IPS-15b (cell line): Measurements from ENCODE around the gene INSYN2A.
A peak's percentile ranks its signal among the peaks of the same experiment; 100 is the strongest.

Experiments
- H3K27me3 ChIP-seq: one replicate; pipeline ENCODE4 v1.6.1; 2013; ENCODE audit warnings: low read length; ENCODE audit not compliant: control insufficient read depth, insufficient read depth
- H3K36me3 ChIP-seq: one replicate; pipeline ENCODE4 v1.6.1; 2013; ENCODE audit warnings: low read length; ENCODE audit not compliant: control insufficient read depth, insufficient read depth
- H3K4me1 ChIP-seq: one replicate; pipeline ENCODE4 v1.6.1; 2013; ENCODE audit warnings: mild to moderate bottlenecking, low read length; ENCODE audit not compliant: control insufficient read depth, insufficient read depth
- H3K4me3 ChIP-seq: one replicate; pipeline ENCODE4 v1.5.1; 2013; ENCODE audit warnings: low read depth, low read length
- H3K9ac ChIP-seq: one replicate; pipeline ENCODE4 v1.6.1; 2013; ENCODE audit warnings: low read depth, mild to moderate bottlenecking, low read length
- H3K9me3 ChIP-seq: one replicate; pipeline ENCODE4 v1.6.1; 2013; ENCODE audit warnings: mild to moderate bottlenecking, low read length; ENCODE audit not compliant: control insufficient read depth, insufficient read depth

The INSYN2A gene

DNA sequence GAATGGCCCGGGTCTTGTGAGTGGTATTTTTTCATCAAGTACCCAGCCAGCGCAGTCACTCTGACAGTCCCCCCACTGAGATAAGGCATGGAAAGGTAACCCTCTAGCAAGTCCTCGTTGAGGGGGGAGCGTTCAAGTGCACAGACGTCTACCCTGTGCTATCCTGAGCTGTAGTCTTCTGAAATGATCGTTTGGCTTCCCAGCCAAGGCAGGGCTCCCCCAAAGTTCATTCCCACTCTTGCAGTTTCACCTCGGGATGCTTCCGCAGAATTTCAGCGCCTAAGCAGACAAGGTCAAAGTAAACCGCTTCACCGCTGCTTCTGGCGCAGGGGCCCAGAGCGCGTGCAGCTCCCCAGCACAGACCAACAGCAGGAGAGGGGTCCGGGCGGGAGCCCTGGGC lies 1.8 kb downstream of the INSYN2A start:
- peaks cover 2% of the 10 kb centered on the region for H3K4me1 ChIP-seq
- H3K9ac ChIP-seq, result no peak overlapping the region
- H3K9me3 ChIP-seq, result no peaks in the 10 kb centered on the region
- no peaks in the 10 kb centered on the region for H3K36me3 ChIP-seq
- H3K27me3 ChIP-seq, result peaks cover 33% of the 10 kb centered on the region
- peak overlapping the region; percentile 48 for H3K4me3 ChIP-seq

- no peaks in the 10 kb centered on the region for H3K36me3 ChIP-seq
- H3K9ac ChIP-seq, result no peak overlapping the region
- H3K4me1 ChIP-seq, result peaks cover 2% of the 10 kb centered on the region
- peaks cover 33% of the 10 kb centered on the region for H3K27me3 ChIP-seq
- no peaks in the 10 kb centered on the region for H3K9me3 ChIP-seq
- no peak overlapping the region for H3K4me3 ChIP-seq
Observed at GRCh38 chr10:127194111-127194510, 2.3 kb downstream of the INSYN2A start.

DNA sequence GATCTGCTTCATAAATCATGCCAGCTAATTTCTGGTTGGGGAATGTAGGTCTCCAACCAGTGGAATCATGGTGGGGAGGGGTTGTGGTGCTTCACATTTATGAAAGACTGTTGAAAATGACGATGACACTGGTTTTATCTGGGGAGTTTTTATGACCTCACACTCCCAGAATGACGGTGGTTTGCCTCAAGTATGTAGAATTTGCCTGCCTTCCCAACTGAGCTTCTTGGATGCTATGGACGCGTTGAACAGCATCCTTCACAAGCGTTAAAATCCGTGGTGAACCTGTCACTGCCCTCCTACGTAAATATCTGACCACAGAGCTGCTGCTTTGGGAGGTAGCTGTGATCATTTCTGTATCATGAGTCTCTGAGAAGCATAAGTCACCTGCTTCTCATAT lies 3.3 kb downstream of the INSYN2A start:
- H3K36me3 ChIP-seq, result no peaks in the 10 kb centered on the region
- H3K4me1 ChIP-seq, result peaks cover 2% of the 10 kb centered on the region
- no peak overlapping the region for H3K4me3 ChIP-seq

GRCh38 chr10:127190427-127190826 lies 6.0 kb downstream of the INSYN2A start:
- no peaks in the 10 kb centered on the region for H3K9me3 ChIP-seq
- peaks cover 23% of the 10 kb centered on the region for H3K27me3 ChIP-seq
- no peaks in the 10 kb centered on the region for H3K36me3 ChIP-seq
- peaks cover 2% of the 10 kb centered on the region for H3K4me1 ChIP-seq
- H3K4me3 ChIP-seq, result no peak overlapping the region
- H3K9ac ChIP-seq, result no peak overlapping the region

More for the DNA sequence above, 3.3 kb downstream of the INSYN2A start:
- peaks cover 33% of the 10 kb centered on the region for H3K27me3 ChIP-seq
- H3K9me3 ChIP-seq, result no peaks in the 10 kb centered on the region
- no peak overlapping the region for H3K9ac ChIP-seq

- H3K9me3 ChIP-seq, result no peaks in the 10 kb centered on the region
- H3K9ac ChIP-seq, result no peak overlapping the region
- H3K27me3 ChIP-seq, result peaks cover 11% of the 10 kb centered on the region
- no peaks in the 10 kb centered on the region for H3K36me3 ChIP-seq
- no peak overlapping the region for H3K4me3 ChIP-seq
- H3K4me1 ChIP-seq, result no peaks in the 10 kb centered on the region
Observed at GRCh38 chr10:127189226-127189625, 7.2 kb downstream of the INSYN2A start.

DNA sequence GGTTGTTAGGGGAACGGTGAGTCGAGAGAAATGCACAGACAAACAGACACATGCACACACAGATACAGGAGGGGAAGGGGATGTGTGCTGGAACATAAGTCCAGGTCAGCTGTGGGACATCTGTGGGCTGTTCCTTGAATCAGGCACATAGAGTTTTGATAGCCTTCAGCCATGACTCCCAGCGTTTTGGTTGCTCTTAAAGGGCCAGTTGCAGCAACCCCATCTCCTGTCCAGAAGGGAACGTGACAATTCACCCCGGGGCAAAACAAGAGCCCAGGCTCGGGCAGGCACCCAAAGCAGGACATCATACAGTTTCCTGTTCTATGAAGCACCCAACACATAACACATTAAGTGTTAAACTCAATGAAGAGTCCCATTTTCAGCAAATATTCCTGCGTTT lies 9.6 kb downstream of the INSYN2A start:
- H3K36me3 ChIP-seq, result no peaks in the 10 kb centered on the region
- no peaks in the 10 kb centered on the region for H3K9me3 ChIP-seq
- no peak overlapping the region for H3K9ac ChIP-seq
- no peak overlapping the region for H3K4me3 ChIP-seq
- no peaks in the 10 kb centered on the region for H3K4me1 ChIP-seq
- no peaks in the 10 kb centered on the region for H3K27me3 ChIP-seq

GRCh38 chr10:127184582-127184981 lies 11.8 kb downstream of the INSYN2A start:
- Histone ChIP-seq H3K27me3 (no peaks in the 10 kb centered on the region), H3K4me1 (no peaks in the 10 kb centered on the region), H3K9me3 (no peaks in the 10 kb centered on the region), H3K9ac (no peak overlapping the region), H3K36me3 (no peaks in the 10 kb centered on the region), H3K4me3 (no peak overlapping the region)

GRCh38 chr10:127182161-127182560 lies 14.2 kb downstream of the INSYN2A start:
- Histone ChIP-seq H3K4me3 (no peak overlapping the region), H3K27me3 (no peaks in the 10 kb centered on the region), H3K36me3 (no peaks in the 10 kb centered on the region), H3K4me1 (no peaks in the 10 kb centered on the region), H3K9ac (no peak overlapping the region), H3K9me3 (no peaks in the 10 kb centered on the region)

- Histone ChIP-seq H3K4me1 (no peaks in the 10 kb centered on the region), H3K9me3 (no peaks in the 10 kb centered on the region), H3K27me3 (no peaks in the 10 kb centered on the region), H3K4me3 (no peak overlapping the region), H3K9ac (no peak overlapping the region), H3K36me3 (no peaks in the 10 kb centered on the region)
Observed at GRCh38 chr10:127179612-127180250, 16.7 kb downstream of the INSYN2A start.

DNA sequence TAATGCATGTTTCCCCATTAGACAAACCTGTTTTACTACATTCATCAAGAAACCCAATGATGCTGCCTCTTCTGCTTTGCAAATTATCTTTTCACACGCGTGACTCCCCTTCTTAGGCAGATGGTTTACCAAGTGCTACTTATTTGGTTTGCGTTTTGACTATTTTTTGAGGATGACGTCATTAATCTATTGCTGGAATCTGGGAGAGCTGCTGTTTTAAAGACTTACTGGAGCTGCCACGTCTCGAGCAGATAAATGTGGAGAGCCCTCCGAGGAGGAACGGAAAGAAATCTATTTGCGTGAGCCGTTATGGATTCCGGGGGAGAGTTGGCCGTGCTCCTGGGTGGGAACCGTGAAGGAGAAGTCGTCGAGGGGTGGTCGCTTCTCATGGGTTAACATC lies 19.7 kb downstream of the INSYN2A start:
- H3K36me3 ChIP-seq, result no peaks in the 10 kb centered on the region
- H3K4me1 ChIP-seq, result no peaks in the 10 kb centered on the region
- no peak overlapping the region for H3K9ac ChIP-seq
- H3K4me3 ChIP-seq, result no peak overlapping the region
- H3K27me3 ChIP-seq, result no peaks in the 10 kb centered on the region
- no peaks in the 10 kb centered on the region for H3K9me3 ChIP-seq

- no peaks in the 10 kb centered on the region for H3K4me1 ChIP-seq
- H3K9me3 ChIP-seq, result no peaks in the 10 kb centered on the region
- no peak overlapping the region for H3K4me3 ChIP-seq
- no peaks in the 10 kb centered on the region for H3K27me3 ChIP-seq
- H3K9ac ChIP-seq, result no peak overlapping the region
- no peaks in the 10 kb centered on the region for H3K36me3 ChIP-seq
Observed at GRCh38 chr10:127175357-127176110, 20.9 kb downstream of the INSYN2A start.

DNA sequence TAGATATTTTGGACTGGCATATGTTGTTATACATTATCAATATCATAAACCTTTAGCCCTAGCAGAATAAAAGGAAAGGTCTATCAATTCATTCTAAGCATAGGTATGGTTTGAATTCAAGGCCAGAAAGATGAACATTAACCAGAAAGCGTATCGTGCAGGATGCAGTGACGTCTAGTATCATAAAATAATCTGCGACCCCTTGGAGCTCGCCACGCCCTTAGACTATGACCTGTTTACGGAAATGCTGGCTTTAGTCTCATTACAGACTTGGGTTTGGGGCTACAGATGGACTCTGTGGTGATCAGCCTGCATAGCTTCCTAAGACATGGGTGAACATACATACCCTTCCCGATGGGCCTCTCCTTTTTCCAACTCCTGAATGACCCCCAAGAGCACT lies 21.5 kb downstream of the INSYN2A start:
- Histone ChIP-seq H3K27me3 (no peaks in the 10 kb centered on the region), H3K36me3 (no peaks in the 10 kb centered on the region), H3K9me3 (no peaks in the 10 kb centered on the region), H3K4me1 (no peaks in the 10 kb centered on the region), H3K4me3 (no peak overlapping the region), H3K9ac (no peak overlapping the region)
